ENCODE measurements around the gene STAT6.
A peak's percentile ranks its signal among the peaks of the same experiment; 100 is the strongest.
"Not testable (repeated sequence)": the region's sequence is repeated elsewhere in the genome, so short reads cannot be mapped to it uniquely, and the experiment has no call there.

STAT6 gene

GRCh38 chr12:57086493-57087009 lies 24.6 kb downstream of the STAT6 start:
- no peak for DNase-seq

- DNase-seq, result no peak
These were observed 25.1 kb downstream of the STAT6 start for GRCh38 chr12:57085999-57086492.

GRCh38 chr12:57080855-57081254 lies 30.3 kb downstream of the STAT6 start:
- no peak for DNase-seq

DNA sequence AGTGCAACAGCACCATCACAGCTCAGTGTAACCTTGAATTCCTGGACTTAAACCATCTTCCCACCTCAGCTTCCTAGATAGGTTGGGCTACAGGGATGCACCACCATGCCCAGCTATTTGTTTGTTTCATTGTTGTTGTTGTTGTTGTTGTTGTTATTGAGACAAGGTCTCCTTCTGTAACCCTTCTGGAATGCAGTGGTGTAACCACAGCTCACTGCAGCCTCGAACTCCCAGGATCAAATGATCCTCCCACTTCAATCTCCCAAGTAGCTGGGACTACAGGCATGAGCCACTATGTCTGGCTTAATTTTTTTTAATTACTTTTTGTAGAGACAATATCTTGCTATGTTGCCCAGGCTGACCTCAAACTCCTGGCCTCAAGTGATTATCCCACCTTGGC lies 31.3 kb downstream of the STAT6 start:
- DNase-seq, result no peak

DNA sequence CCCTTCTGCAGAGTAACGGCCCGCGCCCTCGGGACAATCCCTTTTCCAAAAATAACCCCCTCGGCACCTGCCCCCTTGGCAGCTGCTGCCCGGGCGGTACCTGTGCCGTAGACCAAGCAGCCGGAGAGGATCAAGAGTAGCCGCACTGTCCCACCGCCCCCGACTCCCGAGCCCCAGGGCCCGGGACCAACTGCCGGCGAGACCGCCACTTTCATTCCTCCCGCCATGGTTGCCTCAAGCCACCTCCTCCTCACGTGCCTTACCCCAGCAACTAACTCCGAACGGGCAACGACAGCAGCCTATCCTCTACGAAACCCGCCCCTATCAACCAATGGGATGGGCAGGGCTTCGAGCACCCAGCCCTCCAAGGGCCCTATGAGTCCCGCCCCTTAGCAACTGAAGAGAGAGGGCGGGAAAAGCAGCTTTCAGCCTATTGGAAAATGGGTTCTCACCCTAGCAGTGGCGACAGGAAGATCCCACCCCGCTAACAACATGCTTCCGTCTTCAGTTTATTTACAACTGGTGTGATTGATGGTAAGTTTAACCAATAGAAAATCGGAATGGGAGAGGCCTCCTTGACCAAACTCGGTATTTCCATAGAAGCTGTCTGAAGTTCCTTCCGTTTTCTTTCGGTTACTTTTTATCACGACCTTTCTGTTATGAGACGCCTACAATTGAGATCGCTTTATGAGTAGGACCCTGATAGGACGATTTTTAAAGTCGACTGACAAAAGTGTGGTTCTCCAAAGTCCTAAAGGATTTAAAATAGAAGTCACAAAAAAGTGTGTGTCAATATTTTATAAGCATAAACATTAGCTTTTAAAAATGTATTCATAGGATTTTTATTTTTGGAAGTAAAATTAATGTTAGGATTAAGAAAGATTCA lies 32.4 kb downstream of the STAT6 start, which contains the start of gene NEMP1:
Gene NEMP1 (minus strand): TSS at position 273 of the 886 bp plus-strand sequence. CDS start 46 bp downstream, at position 227.
- DNase-seq, result peak; percentile 99

- not testable (repeated sequence) for DNase-seq
These were observed 37.4 kb downstream of the STAT6 start for GRCh38 chr12:57073566-57074450.

DNA sequence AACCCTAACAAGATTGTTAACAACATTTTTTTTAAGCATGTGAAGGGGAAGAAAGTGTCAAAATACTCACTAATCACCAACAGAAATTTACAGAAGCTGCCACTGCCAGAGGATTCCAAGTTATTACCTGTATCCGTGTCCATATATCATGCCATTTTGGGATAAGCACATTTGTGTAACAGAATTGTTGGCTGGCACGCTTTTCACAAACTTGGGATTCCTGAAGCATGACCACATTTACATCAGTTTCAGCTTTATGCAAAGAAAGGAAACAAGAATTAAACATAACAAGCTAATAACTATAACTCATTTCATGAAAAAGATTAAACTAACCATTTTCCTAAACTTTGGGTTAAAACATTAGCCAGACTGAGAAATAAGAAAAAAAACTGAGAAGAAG lies 38.5 kb downstream of the STAT6 start:
- no peak for DNase-seq

DNA sequence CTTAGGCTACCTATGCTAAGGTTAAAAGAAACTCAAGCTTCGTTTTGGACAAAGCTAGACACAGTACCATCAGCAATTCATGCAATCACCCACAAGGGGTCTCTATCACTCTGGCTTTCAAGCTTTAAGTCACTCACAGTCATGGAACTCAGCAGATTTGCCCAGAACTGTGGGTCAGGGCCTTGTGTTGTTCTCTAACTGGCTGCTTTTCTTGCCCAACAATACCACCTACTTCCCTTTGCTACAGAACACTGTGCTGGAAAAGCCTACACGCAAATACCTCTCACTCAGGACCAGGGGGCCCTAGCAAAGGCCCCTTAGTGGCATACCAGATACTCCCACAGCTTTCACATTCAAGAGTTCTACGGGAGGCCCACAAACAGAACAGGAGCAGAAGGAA lies 41.6 kb downstream of the STAT6 start:
- DNase-seq, result no peak

GRCh38 chr12:57066245-57066644 lies 44.9 kb downstream of the STAT6 start:
- no peak for DNase-seq

- no peak for DNase-seq
These were observed 47.0 kb downstream of the STAT6 start for GRCh38 chr12:57063991-57064685.

DNA sequence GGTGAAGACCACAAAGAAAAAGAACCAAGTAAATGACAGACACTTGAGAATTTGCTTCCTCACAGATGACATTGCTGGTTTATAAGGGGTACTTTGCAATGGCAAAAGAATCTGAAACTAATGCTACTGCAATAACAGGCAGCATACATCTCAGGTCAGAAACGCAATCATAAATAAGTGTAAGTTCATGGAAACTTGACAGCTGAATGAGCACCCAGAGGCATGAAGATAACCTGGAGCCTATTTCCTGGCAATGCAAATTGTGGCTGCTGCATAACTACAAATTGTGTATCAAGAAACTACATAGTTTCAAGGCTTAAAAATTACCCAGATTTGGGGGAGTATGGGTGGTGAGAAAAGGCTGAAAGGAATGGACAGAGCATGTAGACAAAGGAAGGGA lies 52.7 kb downstream of the STAT6 start:
- no peak for DNase-seq

- no peak for DNase-seq
These were observed 54.0 kb downstream of the STAT6 start for GRCh38 chr12:57057067-57057751.

- no peak for DNase-seq
These were observed 55.3 kb downstream of the STAT6 start for GRCh38 chr12:57055824-57056223.

GRCh38 chr12:57053901-57054300 lies 57.3 kb downstream of the STAT6 start:
- DNase-seq, result not testable (repeated sequence)

GRCh38 chr12:57053146-57053545 lies 58.0 kb downstream of the STAT6 start:
- DNase-seq, result not testable (repeated sequence)

DNA sequence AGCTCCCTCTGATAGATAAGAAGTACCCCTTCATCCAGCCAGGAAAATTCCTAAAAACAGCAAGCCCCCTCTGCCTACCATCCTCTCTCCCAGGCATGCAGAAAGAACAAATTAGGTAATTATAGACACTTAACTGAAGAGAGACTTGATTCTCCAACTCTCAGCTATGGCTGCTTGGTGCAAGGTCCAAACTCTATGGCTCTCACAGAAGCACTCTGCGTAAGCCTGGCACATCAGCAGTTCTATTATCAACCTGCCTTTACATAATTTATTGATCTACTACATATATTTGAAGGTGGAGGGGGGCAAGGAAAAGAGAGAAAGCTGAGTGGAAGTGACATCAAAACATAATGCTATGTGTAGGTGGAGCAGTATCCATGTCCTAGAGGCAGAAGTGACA lies 60.2 kb downstream of the STAT6 start:
- DNase-seq, result no peak

GRCh38 chr12:57049890-57050289 lies 61.3 kb downstream of the STAT6 start, which contains the start of gene MYO1A:
Gene MYO1A, minus strand, starts transcription at chr12:57050129. Its CDS starts 1,806 bp downstream, at chr12:57048323.
- no peak for DNase-seq

DNA sequence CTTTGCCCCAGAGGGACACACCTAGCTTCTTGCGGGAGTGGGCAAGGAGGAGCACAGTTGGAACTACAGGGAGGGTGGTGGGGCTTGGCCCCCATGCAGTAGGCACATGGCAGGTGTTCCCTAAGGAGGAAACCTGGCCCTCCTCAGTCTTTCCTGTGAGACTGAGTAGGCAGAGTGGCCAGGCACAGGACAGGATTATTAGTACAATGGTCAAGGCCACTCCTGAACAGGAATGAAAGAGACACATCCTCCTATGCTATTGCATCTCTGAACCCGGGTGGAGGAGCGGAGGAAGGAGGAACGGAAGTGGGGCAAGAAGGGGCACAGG lies 62.1 kb downstream of the STAT6 start:
- DNase-seq, result no peak

DNA sequence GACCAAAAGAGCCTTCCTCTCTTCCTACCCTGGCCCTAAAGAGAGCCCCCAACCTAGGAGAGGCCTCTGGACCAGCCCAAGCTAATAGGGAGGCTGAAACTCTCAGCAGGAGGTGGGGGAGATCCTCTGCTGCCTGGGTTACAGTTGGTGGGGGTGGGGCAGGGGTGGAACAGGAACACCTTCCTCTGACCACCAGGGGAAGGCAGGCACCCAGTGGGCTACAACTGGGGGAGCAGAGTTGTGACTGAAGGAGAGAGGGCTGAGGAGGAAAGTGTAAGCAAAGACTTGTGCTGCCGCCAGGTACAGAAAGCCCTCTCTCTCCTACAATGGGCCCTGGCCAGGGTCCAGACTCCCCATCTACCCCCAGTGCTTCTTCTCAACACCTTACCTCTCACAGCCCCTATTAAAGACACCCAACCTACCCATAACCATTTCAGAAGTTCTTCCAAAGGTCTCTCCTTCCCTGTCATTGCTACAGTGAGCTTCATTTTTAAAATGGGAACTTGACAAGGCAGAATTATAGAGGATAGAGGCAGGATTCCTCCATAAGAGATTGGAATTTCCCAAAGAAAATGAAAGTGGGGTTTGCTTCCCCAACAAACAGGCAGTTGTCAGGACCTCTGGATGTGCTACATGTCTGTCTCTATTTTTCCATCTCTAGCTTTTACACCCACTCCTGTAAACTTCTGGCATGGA lies 62.6 kb downstream of the STAT6 start:
- no peak for DNase-seq

GRCh38 chr12:57047981-57048380 lies 63.2 kb downstream of the STAT6 start:
- DNase-seq, result no peak

Measured in NCI-H1417 treated with DMSO at 0.1 percent for 48 hours (cell line).